ENCODE data around the gene RSPH10B2. TPM values are rescaled to one million over a fixed set of nuclear protein-coding genes. Genes with fewer than 3 reads are reported as not detected.
"Not testable (repeated sequence)": the region's sequence is repeated elsewhere in the genome, so short reads cannot be mapped to it uniquely, and the experiment has no call there.

RSPH10B2 gene
- total RNA-seq, 1 experiment from 2014 or later, result not detected

GRCh38 chr7:6725003-6725402 lies 28.9 kb upstream of the RSPH10B2 start:
- no peak for TF ChIP-seq CTCF (IDR thresholded peaks at IDR 0.05; ENCODE audit: unreplicated experiment)
- Mint-ChIP-seq H3K9me3 (ENCODE audit: unreplicated experiment) (peaks cover 7% of the 10 kb centered on the region), H3K27ac (ENCODE audit: low read depth, unreplicated experiment) (no peak overlapping the region), H3K4me1 (ENCODE audit: insufficient read depth, unreplicated experiment) (peaks cover 5% of the 10 kb centered on the region), H3K4me3 (ENCODE audit: unreplicated experiment) (no peak overlapping the region), H3K36me3 (ENCODE audit: insufficient read depth, unreplicated experiment) (peaks cover 1% of the 10 kb centered on the region), H3K27me3 (ENCODE audit: insufficient read depth, unreplicated experiment) (no peaks in the 10 kb centered on the region)
- ChIA-PET CTCF (interaction anchor here (1.1 kb wide), 1 partner anchor 131 kb away, joined by 5 read pairs; no protein-coding TSS in a partner anchor), POLR2A (interaction anchor here (0.8 kb wide), 1 partner anchor 8 kb away, joined by 3 read pairs; no protein-coding TSS in a partner anchor)
- no peak for DNase-seq (ENCODE audit: unreplicated experiment)
- no TSS peak for BruUV-seq (replicated peaks)
- intact Hi-C loops (cut with micrococcal nuclease), result no loop called here

GRCh38 chr7:6726341-6726740 lies 27.6 kb upstream of the RSPH10B2 start:
- POLR2A ChIA-PET, result interaction anchor here (1.2 to 1.8 kb wide), 3 partner anchors 9 to 44 kb away, joined by 3 to 4 read pairs (median 3); no protein-coding TSS in a partner anchor
- H3K36me3 Mint-ChIP-seq (ENCODE audit: insufficient read depth, unreplicated experiment); H3K4me3 Mint-ChIP-seq (ENCODE audit: unreplicated experiment); H3K9me3 Mint-ChIP-seq (ENCODE audit: unreplicated experiment); H3K4me1 Mint-ChIP-seq (ENCODE audit: insufficient read depth, unreplicated experiment); H3K27ac Mint-ChIP-seq (ENCODE audit: low read depth, unreplicated experiment); CTCF ChIA-PET; BruUV-seq (replicated peaks); H3K27me3 Mint-ChIP-seq (ENCODE audit: insufficient read depth, unreplicated experiment); intact Hi-C loops (cut with micrococcal nuclease): not testable (repeated sequence)
- DNase-seq (ENCODE audit: unreplicated experiment), result peak; percentile 38

GRCh38 chr7:6727663-6728062 lies 26.2 kb upstream of the RSPH10B2 start:
- ChIA-PET CTCF (interaction anchor here (0.6 kb wide), 1 partner anchor 710 kb away, joined by 3 read pairs; no protein-coding TSS in a partner anchor), POLR2A (interaction anchor here (0.6 kb wide), 1 partner anchor 952 kb away, joined by 3 read pairs; no protein-coding TSS in a partner anchor)
- Mint-ChIP-seq H3K9me3 (ENCODE audit: unreplicated experiment) (no peaks in the 10 kb centered on the region), H3K4me3 (ENCODE audit: unreplicated experiment) (no peak overlapping the region), H3K27me3 (ENCODE audit: insufficient read depth, unreplicated experiment) (no peaks in the 10 kb centered on the region), H3K4me1 (ENCODE audit: insufficient read depth, unreplicated experiment) (peaks cover 10% of the 10 kb centered on the region), H3K27ac (ENCODE audit: low read depth, unreplicated experiment) (no peak overlapping the region), H3K36me3 (ENCODE audit: insufficient read depth, unreplicated experiment) (peaks cover 18% of the 10 kb centered on the region)
- BruUV-seq (replicated peaks), result no TSS peak
- DNase-seq (ENCODE audit: unreplicated experiment), result no peak
- intact Hi-C loops (cut with micrococcal nuclease), result loop anchor here (2.0 kb wide), 1 partner anchor 21 kb away; the partner anchor contains the start of gene ZNF12
- no peak for TF ChIP-seq CTCF (IDR thresholded peaks at IDR 0.05; ENCODE audit: unreplicated experiment)

- peak overlapping the region; percentile 85 for H3K4me3 Mint-ChIP-seq (ENCODE audit: unreplicated experiment)
- intact Hi-C loops (cut with micrococcal nuclease), result loop anchor here (2.0 kb wide), 1 partner anchor 22 kb away; the partner anchor contains the start of gene ZNF12
- DNase-seq (ENCODE audit: unreplicated experiment); H3K27me3 Mint-ChIP-seq (ENCODE audit: insufficient read depth, unreplicated experiment); H3K9me3 Mint-ChIP-seq (ENCODE audit: unreplicated experiment): not testable (repeated sequence)
- peaks cover 32% of the 10 kb centered on the region for H3K36me3 Mint-ChIP-seq (ENCODE audit: insufficient read depth, unreplicated experiment)
- BruUV-seq (replicated peaks), result TSS peak; percentile 91
- H3K27ac Mint-ChIP-seq (ENCODE audit: low read depth, unreplicated experiment), result peak overlapping the region; percentile 95
- POLR2A ChIA-PET, result interaction anchor here (1.0 to 1.5 kb wide), 3 partner anchors 9 to 139 kb away, joined by 3 to 9 read pairs (median 6); partner anchors contain the start of genes INTS15 and ZNF12
- peaks cover 10% of the 10 kb centered on the region for H3K4me1 Mint-ChIP-seq (ENCODE audit: insufficient read depth, unreplicated experiment)
- CTCF ChIA-PET, result interaction anchor here (0.6 kb wide), 1 partner anchor 789 kb away, joined by 3 read pairs; no protein-coding TSS in a partner anchor
Observed at GRCh38 chr7:6728893-6729491, 24.9 kb upstream of the RSPH10B2 start.

Measured in MCF 10A (cell line).